ENCODE measurements around the gene SLC6A9.

Gene SLC6A9

DNA sequence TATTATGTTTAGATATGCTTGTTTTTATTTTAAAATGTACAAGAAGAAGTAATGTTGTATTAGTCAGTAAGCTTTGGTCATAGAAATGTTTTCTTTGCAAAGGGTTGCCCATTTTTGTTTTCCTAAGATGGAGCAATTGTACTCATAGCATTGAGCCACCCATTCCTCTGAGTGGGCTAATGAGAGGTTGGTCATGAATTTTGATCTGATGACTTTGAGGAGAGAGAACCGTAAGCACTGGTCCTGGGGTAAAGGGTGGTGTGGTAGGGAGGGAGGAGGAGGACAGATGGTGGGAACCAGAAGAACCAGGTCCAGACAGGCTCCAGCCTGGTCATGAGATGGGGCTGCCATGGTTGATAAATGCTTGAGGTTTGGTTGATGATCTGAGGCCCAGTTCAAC, 15.9 kb upstream of the SLC6A9 start:
- no peak for DNase-seq

DNA sequence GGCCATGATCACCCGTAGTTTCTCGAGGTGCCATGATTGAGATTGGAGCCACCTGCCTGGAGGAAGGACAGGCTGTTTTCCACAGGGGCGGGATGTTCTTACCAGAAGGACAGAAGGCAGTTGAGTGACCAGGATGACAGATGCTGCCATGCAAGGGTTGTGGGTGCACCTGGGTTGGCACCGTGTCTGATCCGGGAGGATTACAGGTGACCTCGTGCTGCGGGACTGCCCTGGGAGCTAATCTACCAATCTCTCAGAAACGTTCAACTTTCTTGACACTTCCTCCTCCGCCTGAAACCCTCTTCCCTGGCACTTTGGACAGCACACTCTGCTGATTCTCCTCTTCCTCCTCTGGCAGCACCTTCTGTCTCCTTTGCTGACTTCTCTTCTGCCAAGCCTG, 13.8 kb upstream of the SLC6A9 start:
- DNase-seq, result no peak

DNA sequence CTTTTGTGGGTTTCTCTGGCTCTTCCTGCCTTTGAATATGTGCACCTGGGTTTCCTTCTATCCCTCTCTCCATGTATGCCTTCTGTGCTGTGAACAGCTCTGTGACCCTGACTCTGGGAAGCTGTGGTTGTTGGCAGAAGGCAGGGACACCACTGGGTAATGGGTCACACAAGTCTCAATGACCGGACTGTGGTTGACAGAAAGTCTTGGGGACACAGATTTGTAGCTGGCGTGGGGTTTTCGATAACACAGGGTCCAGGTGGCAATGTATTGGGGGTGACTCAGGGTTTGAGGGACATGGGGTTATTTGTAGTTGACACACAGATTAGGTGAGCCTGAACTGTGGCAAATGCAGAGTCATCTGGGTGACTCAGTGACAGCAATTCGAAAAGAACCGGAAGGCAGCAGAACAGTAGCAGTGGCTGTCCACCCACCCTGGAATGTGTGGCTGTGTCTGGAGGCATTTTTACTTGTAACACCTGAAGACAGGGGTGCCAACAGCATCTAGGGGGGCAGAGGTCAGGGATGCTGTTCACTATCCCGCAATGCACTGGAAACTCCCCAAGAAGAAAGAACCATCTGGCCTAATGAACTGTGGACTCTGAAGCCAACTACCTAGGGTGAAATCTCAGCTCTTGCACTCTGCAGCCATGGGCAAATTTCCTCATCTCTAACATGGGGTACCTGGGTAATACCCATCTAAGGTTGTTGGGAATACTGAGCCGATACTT, 13.0 kb upstream of the SLC6A9 start:
- no peak for DNase-seq

DNA sequence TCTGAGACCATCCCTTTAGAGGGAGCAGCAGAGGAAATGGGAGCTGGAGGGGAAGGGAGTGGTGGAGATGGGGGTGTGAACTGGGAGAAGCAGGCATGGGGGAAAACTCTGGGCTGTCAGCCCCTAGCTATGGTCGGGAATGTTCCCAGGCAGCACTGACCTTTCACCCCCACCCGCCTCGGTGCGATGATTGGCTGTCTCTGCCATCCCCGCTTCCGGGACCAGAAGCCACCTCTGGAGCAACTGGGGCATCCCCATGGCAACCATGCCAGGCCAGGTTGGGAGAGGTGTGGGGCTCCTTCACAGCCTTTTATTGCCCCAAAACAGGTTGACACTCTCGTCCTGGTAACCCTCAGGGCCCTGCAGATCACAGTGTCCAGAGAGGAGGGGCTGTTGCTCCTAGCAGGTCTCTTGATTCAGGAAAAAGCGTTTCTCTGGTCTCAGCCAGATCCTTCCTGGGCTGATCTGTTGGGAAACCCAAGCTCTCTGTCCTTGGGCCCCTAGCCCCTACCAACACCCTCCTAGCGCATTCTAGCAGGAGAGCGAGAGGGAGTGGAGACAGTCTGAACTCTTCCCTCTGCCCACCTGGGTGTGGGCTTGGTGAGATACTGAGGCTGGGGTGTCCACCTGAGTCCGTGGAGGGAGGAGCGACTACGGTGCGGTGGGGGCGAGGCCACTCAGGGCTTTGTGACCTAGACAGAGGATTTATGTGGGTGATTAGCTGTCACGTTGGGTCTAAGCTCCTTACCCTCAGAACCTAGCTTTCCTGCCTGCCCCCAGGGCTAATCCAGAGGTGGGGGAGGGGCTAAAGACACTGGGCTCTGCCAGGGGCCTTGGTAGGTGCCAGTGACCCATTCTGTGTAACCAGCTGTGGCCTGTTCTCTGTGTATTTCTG, 12.2 kb upstream of the SLC6A9 start:
- no peak for DNase-seq

DNA sequence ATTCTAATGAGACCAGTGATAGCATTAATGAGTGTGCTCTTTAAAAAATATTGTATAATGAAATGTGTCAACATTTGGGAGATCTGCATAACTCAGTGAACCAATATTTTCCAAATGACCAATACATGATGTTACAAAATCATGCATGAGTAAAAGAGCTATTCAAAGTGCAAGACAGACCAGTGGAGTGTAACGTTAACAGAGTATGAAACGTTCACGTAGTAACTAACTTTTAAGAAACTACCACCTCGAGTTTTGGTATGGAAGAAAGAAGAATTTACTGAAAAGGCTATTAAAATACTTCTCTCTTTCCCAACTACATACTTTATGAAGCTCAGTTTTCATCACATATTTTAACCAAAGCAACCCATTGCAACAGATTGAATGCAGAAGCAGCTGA, 9.6 kb upstream of the SLC6A9 start:
- DNase-seq, result no peak

DNA sequence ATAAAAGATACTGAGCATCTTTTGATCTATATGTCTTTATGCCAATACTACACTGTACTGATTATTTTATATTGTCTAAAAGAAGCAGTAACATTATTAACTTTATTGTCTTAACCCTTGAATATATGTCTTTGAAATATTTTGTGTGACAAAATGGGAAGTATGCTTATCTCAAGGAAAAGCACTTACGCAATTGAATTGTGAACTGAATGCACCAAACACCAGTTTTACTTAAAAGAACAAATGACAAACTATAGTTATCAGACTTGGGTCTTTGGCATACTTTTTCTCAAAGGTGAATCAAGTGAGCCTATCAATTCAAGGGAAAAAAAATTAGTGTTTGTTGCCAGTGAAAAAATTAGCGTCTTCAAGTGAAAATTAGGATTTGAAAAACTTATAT, 9.2 kb upstream of the SLC6A9 start:
- no peak for DNase-seq

DNA sequence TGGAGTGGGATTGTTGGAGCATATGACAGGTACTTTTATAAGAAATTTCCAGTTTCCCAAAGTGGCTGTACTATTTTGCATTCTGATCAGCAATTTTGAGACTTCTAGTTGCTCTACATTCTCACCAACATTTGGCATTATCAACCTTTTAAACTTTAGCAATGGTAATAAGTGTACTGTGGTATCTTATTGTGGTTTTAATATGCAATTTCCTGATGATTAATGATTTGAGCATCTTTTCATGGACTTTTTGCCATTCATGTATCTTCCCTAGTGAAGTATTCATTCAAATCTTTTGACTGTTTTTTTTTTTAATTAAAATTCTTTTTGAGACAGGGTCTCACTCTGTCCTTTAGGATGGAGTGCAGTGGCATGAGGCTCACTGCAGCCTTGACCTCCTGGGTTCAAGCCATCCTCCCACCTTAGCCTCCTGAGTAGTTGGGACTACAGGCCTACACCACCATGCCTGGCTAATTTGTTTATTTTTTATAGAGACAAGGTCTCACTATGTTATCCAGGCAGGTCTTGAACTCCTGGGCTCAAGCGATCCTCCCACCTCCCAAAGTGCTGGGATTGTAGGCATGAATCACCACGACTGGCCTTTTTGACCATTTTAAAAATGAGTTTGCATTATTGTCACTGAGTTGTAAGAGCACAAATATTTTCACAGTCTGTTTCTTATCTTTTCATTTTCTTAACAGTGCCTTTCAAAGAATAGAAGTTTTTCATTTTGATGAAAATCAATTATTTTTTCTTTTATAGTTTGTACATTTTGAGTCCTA, 7.8 kb upstream of the SLC6A9 start:
- no peak for DNase-seq

DNA sequence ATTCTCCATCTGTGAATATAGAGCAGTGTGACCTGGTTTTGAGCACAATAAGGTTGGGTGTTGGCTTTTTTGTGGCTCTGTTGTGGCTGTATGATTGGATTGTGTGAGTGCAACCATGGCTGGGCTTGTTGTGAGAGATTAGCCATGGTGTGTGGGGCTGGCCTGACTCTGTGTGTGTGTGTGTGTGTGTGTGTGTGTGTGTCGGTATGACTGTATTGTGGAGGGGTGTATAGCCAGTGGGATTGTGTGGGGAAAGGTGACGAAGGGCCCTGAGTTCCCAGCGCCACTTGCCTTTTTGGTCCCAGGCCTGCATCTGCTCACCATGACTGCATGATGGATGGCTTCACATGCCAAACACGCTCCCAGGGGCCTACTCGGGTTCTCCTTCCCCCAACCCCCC, 5.9 kb upstream of the SLC6A9 start:
- peak; percentile 10 for DNase-seq

DNA sequence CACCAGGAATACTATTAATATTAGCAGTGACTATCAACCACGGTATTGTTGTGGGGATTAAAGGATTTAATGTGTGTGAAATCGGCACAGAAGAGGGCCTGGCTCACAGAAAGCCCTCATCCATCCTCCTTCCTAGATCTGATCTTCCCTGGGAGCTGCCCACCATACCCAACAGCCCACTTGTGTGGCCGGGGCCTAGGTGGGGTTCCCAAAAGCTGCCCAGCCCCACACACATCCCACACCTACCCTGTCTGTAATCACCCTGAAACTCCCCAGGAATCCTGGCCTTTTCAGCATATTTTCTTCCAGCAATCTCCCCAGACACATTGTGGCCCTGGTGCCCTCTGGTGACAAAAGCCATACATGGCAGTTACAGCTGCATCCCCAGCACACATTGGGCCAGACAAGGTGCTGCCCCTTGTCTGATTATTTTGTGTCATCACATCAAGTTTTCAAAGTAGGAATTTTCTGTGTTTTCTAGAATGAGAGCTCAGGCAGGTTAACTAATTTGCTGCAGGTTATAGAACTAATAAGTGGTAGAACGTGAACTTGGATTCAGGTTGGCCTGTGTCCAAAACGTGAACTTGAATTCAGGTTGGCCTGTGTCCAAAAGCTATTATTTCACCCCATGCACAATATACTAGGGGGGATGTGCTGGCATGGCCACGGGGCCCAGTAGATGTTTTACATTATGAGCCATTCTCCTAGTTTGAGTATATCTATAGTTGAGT, 5.3 kb upstream of the SLC6A9 start:
- peak; percentile 84 for DNase-seq

DNA sequence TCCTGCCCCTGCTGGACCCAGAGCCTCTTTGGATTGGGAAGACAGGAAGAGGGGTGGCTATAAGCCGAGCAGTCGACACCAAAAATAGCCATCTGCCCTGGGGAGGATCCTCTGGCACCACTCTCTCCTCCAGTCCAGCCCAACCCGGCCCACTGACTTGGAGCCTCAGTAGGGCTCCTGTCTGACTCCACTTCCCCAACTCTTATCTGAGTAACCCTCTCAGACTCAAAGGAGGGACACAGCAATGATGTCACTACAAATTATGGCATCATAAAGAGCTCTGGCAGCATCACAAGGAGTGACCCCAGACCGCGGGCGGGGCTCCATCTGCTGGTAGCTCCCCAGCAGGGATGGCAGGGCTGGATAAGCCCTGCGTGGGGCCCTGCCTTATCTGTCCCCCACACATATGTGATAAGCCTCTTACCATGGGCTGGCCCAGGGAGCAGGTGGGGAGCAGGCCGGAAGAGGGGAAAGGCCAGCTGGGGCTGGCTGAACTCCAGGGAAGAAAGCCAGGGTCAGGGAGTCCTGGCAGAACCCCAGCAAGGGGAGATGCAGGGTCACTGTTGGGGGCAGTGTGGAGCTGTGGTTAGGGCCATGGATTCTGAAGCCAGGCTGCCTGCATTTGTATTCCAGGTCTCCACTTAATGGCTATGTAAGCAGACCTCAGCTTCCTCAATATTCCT, 4.6 kb upstream of the SLC6A9 start:
- no peak for DNase-seq

DNA sequence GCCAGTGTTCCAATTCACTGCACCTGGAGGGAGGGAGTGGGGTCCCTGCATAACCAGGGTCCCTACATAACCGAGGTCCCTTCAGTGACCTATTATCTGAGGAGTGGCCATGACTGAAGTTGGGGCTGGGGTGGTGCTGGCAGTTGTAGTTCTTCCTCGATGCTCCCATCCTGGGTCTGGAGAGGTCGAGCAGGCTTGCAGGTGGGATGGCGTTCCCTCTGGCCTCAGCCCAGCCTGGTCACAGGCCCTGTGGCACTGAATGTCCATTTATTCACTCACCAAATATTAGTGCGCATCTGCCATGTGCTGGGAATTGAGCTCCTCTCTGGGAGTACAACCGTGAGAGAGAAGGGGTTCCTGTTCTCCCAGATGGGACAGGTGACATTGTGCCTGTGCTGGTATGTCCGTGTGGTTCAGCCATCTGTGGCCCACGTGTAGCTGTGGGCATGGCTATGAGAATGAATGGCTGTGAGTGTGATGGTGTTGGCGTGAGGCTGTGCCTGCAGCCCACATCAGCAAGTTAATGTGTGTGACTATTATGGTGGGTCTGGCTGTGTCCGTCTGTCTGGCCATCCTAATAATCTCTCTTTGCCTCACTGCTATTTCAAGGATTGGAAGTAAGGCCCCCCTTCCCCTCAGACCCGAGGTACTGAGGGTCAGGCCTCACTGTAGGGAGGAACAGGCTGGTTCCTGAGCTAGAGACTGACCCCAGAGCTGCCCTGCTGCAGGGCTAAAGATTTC, 3.9 kb upstream of the SLC6A9 start:
- no peak for DNase-seq

DNA sequence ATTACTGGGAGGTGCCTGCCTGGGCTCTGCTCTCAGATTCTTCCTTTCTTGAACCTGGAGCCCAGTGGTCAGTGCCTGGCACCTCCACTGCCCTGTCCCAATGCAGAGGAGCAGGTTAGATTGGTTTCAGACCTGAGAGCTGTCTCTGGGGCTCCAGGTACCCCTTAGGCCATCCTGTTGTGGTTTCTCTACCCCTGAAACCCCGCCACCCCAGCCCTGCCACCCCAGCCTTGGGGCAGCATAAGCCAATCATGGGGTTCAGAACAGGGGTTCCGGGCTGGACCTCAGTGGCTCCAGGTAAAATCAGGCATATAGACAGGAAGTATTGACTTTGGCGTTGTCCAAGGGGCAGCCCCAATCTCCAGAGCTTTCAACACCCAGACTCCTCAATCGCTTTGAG, 3.2 kb upstream of the SLC6A9 start:
- no peak for DNase-seq

DNA sequence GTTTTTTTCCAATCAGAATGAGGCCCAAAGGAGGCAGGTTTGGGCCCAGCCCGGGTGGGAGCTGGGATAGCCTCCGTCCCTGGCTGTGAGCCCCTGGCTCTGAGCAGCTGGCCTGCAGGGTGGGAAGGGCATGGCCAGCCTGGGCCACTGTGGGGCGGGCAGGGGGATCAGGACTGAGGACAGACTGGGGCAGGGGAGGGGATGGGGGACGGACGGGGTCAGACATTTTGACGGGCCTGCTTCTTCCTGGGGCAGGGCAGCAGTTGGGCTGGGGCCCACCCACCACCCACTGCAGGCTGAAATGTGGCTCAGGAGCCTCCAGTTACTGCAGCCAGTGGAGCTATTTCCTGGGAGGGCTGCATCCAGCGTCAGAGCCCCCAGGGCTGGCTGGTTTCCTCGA, 2.5 kb upstream of the SLC6A9 start:
- DNase-seq, result no peak

DNA sequence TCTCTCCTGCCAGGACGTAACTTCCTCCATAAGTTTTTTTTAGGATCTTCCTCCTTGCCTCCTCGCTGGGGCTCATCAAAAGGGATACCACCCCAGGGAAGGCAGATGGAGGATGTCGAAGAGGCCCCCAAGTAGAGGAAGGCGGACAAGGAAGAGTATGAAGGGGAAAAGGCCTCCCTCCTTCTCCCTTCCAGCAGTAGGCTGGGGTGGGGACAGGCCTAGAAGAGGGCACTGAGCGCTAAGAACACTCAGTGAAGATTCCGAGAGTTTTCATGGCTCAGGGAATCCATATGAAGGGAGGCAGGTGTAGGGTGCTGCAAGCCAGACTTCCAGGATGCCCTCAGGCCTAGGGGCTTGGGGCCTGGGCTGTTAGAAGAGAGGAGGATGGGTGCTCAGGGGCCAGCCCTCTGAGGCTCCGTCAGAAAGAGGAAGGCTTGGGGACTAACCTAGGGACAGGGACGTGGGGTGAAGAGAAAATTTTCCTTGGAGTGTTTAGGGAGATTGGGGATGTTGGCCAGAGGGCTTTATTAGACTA, 1.8 kb upstream of the SLC6A9 start:
- no peak for DNase-seq

DNA sequence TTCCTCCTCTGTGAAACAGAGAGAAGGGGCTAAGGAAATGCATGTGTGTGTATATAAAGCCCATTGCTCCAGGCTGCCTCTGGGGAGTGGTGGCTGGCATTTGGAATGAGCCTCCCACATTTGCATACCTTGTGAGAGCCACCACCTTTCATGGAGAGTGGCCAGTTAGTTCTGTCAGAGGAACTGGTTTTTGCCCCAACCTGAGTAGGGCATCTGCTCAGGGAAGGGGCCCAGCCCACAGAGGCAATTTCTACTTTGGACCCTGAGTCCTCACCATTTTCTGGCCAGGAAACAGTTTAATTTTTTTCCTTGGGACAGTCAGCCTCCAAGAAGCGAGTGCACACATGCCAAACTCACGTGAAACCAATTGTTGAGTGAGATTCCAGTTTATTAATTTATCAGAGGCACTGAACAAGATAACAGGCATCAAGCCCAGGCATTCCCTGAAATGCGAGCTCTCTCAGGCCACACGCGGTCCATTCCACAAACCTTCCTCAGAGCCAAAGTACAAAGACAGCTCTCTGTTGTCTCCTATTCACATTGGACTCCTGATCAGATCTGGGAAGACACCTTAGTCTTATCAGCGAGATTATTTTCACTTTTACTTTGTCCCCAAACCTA, 1.0 kb upstream of the SLC6A9 start:
- DNase-seq, result no peak

DNA sequence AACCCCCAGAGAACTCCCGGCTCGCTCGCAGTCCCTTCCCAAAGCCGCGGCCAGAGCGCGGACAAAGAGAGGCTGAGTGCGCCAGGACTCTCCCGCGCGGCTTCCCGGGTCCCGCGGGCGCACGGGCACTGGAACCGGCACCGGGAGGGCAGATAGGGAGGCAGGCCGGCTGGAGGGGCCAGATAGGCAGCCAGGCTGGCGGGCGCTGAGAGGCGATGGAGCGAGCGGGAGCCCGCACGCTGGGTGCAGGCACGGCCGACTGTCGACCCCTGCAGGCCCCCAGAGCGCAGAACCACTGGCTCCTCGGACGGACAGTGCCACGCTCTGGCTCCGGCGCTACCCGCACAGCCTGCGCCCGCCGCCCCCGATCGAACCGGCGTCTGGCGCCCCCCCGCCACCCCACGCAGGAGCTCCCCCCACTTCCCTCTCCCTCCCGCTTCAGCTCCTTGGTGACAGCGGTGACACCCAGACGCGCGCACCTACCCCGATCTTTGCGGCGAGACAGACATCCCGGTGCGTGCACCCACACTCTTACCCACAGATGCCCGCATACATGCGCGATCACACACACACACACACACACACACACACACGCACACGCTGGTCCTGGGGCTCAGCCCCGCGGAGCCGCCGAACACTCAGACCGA, 534 bp downstream of the SLC6A9 start:
- no peak for DNase-seq

DNA sequence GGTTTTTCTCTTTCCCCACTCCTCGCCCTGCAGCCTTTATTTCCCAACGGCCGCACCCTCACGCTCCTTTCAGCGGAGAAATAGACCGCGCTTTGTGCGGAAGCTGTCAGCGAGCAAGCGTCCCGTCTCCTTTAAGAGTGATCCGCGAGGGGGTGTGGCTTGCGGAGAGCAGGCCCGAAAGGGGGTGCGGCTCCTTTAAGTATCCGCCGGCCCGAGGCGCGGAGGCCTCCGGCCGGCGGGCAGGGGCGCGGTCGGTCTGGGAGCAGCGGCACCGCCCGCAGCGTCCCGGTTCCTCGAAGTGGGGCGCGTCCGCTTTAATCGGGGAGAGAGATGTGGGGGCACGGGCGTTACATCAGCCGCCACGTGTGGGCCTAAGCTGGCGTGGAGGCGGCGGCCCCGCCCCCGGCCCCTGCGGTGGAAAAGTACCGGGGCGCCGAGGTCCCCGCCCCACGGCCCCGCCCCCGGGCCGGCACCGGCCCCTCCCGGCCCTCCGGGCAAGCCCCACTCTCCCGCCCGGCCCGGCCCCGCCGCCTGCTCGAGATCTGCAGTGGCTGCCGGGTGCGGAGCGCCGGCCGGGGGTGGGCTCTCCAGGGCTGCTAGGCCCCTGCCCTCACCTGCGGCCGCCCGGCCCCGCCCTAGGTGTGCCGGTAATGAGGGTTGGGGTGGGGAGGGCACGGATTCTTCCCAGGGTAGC, 1.2 kb downstream of the SLC6A9 start:
- peak; percentile 83 for DNase-seq

DNA sequence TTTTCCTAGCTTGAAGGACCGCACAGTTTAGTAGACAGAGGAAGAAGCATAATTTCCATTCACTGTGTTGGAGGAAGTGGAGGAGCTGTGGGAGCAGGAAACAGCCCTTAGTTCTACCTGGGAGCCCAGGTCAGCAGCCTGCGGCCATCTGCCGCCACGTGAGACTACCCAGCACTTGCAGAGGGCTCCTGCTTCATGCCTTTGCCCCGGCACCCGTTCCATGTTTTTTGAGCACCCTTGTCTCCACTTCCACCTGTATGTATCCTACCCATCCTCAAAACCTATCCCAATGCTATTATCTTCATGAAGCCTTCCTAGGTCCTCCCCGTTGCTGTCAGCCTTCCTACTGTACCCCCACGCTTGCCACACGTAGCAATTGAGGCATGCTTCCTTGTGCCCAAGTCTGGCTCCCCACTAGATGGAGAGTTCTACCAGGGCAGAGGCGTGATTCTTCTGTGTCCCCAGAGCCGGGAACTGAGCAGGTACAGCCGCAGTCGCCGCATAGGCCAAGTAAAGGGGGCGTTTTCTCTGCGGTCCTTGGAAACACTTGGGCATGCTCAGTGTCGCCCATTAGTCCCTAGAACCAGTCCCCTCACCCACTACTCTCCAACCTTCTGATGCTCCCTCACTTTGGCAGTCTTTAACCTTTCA, 1.9 kb downstream of the SLC6A9 start:
- DNase-seq, result peak; percentile 62

DNA sequence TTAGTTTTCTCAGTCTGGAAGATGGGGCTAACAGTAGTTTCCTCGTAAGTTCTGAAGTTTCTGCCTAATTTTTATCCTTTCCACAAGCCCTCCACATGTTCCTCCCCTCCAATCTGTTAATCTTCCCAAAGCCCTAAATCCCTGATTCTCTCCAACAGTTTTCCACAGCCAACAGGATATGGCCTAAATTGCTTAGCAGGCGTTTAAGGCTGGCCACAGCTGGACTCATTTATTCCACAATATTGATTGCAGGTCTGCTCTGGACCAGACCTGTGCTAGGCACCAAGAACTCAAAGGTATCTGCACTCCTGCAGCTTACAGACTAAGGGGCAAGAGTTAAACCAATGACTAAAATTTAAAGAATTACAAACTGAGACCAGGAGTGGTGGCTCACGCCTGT, 3.9 kb downstream of the SLC6A9 start:
- no peak for DNase-seq
